Mucosa of stomach (tissue), 1 donor: ENCODE measurements around the gene ACBD4.

ENCODE experiments used
- H3K27me3 ChIP-seq: one replicate; pipeline ENCODE4 v1.7.0; 2013; ENCODE audit warnings: mild to moderate bottlenecking, low read length; ENCODE audit not compliant: control insufficient read depth, insufficient read depth
- H3K36me3 ChIP-seq: one replicate; pipeline ENCODE4 v1.7.0; 2013; ENCODE audit warnings: low read length; ENCODE audit not compliant: control insufficient read depth, insufficient read depth
- H3K4me1 ChIP-seq: one replicate; pipeline ENCODE4 v1.7.0; 2013; ENCODE audit warnings: mild to moderate bottlenecking, low read length; ENCODE audit not compliant: control insufficient read depth, insufficient read depth
- H3K4me3 ChIP-seq: one replicate; pipeline ENCODE4 v1.7.0; 2013; ENCODE audit warnings: low read length
- H3K9ac ChIP-seq: one replicate; pipeline ENCODE4 v1.7.0; 2013; ENCODE audit warnings: mild to moderate bottlenecking, low read length, moderate library complexity
- H3K9me3 ChIP-seq: one replicate; pipeline ENCODE4 v1.7.0; 2013; ENCODE audit warnings: mild to moderate bottlenecking, low read length, moderate library complexity; ENCODE audit not compliant: control insufficient read depth
- donor health status: Pancreatic carcinoma.

The ACBD4 gene

GRCh38 chr17:45125509-45125908 lies 10.0 kb upstream of the ACBD4 start:
- H3K27me3 ChIP-seq = no peaks in the 10 kb centered on the region
- H3K36me3 ChIP-seq = no peaks in the 10 kb centered on the region
- H3K9me3 ChIP-seq = no peaks in the 10 kb centered on the region
- no peak overlapping the region for H3K9ac ChIP-seq
- peaks cover 82% of the 10 kb centered on the region for H3K4me1 ChIP-seq
- no peak overlapping the region for H3K4me3 ChIP-seq

DNA sequence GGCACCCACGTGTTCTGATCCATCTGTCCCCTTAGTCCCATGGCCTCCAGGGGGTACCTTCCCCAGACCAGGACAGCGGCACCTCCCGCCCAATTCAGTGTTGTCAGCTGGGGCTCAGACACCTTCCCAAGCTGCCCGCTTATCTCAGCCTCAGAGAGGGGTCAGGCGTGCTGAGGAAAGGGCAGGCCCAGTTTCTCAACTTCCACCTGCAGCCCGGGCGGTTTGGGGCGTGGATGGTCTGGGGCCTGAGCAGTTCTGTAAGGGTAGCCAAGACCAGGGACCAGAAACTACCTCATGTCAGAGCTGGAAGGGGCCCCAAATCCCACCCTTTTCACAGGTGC lies 8.3 kb upstream of the ACBD4 start:
- H3K4me1 ChIP-seq = peaks cover 87% of the 10 kb centered on the region
- H3K9ac ChIP-seq = peak overlapping the region; percentile 38
- no peaks in the 10 kb centered on the region for H3K9me3 ChIP-seq
- no peak overlapping the region for H3K4me3 ChIP-seq
- H3K27me3 ChIP-seq = no peaks in the 10 kb centered on the region
- no peaks in the 10 kb centered on the region for H3K36me3 ChIP-seq

GRCh38 chr17:45127548-45128300 lies 7.8 kb upstream of the ACBD4 start:
- H3K27me3 ChIP-seq = no peaks in the 10 kb centered on the region
- H3K4me1 ChIP-seq = peaks cover 82% of the 10 kb centered on the region
- no peaks in the 10 kb centered on the region for H3K9me3 ChIP-seq
- H3K4me3 ChIP-seq = peak overlapping the region; percentile 9
- H3K9ac ChIP-seq = peak overlapping the region; percentile 67
- no peaks in the 10 kb centered on the region for H3K36me3 ChIP-seq

GRCh38 chr17:45128331-45128730 lies 7.2 kb upstream of the ACBD4 start:
- no peaks in the 10 kb centered on the region for H3K36me3 ChIP-seq
- peak overlapping the region; percentile 67 for H3K9ac ChIP-seq
- no peaks in the 10 kb centered on the region for H3K9me3 ChIP-seq
- peaks cover 76% of the 10 kb centered on the region for H3K4me1 ChIP-seq
- peak overlapping the region; percentile 9 for H3K4me3 ChIP-seq
- H3K27me3 ChIP-seq = no peaks in the 10 kb centered on the region

- peaks cover 69% of the 10 kb centered on the region for H3K4me1 ChIP-seq
- H3K36me3 ChIP-seq = no peaks in the 10 kb centered on the region
- no peaks in the 10 kb centered on the region for H3K9me3 ChIP-seq
- H3K9ac ChIP-seq = peak overlapping the region; percentile 38
- H3K27me3 ChIP-seq = no peaks in the 10 kb centered on the region
- no peak overlapping the region for H3K4me3 ChIP-seq
Measured at GRCh38 chr17:45128989-45129388, 6.5 kb upstream of the ACBD4 start.

DNA sequence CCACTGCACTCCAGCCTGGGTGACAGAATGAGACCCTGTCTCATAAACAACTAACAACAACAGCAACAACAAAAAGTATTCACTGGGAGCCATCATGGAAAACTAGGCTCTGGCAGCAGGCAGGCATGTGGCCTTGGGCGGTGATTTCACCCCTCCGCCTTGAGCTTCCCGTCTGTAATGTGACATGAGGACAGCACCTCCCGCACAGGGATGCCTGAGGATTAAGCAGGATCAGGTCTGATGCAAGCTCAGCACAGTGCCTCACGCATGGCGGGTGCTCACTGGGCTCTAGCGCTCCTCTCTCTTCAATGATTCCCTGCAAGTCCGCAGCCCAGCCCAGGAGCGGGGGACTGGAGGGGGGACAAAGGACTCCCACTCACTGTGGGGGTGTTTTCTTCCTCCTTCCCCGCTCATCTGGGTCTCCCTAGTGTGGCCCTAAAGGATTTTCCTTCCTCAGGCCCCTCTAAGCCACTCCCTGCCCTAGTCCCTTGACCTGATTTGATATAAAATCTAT lies 6.0 kb upstream of the ACBD4 start:
- no peaks in the 10 kb centered on the region for H3K27me3 ChIP-seq
- H3K4me3 ChIP-seq = no peak overlapping the region
- no peaks in the 10 kb centered on the region for H3K36me3 ChIP-seq
- H3K9me3 ChIP-seq = no peaks in the 10 kb centered on the region
- H3K4me1 ChIP-seq = peaks cover 64% of the 10 kb centered on the region
- H3K9ac ChIP-seq = peak overlapping the region; percentile 38

DNA sequence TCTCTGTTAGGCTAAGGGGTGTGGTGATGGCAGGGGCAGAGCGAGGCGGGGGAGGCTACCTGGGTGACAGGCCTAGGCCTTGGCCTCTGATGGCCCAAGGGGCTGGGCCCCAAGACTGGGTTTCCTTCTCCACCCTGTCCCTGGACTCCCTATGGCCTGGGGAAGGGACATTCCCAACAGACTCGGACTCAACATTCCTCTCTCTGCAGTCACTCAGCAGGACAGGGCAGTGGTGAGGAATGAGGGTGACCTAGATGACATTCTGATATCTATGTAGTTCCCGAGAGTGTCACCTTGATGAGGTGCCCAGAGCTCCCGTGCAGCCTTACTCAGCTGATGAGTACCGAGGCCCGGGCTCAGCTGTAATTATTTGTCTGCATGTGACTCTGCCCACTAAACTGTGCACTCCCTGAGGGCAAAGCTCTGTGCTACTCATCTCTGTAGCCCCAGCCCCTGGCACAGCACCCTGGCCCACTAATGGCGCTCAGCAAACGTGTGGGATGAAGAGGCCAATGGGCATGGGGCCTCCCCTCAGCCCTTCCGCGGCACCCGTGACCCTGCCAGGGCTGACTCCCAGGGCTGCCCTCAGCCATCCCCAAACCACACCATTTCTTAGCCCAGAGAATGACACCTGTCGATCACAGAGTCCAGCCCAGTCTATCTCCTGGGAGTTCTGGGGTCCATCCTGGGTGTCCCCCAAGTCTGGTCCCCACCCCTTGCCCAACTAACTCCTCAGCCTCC lies 5.4 kb upstream of the ACBD4 start:
- Histone ChIP-seq H3K9me3 (no peaks in the 10 kb centered on the region), H3K4me1 (peaks cover 58% of the 10 kb centered on the region), H3K4me3 (no peak overlapping the region), H3K36me3 (no peaks in the 10 kb centered on the region), H3K9ac (peak overlapping the region; percentile 22), H3K27me3 (no peaks in the 10 kb centered on the region)

GRCh38 chr17:45130681-45131615 lies 4.5 kb upstream of the ACBD4 start:
- Histone ChIP-seq H3K4me1 (peaks cover 55% of the 10 kb centered on the region), H3K27me3 (no peaks in the 10 kb centered on the region), H3K9ac (peak overlapping the region; percentile 79), H3K9me3 (no peaks in the 10 kb centered on the region), H3K36me3 (no peaks in the 10 kb centered on the region), H3K4me3 (peak overlapping the region; percentile 75)

DNA sequence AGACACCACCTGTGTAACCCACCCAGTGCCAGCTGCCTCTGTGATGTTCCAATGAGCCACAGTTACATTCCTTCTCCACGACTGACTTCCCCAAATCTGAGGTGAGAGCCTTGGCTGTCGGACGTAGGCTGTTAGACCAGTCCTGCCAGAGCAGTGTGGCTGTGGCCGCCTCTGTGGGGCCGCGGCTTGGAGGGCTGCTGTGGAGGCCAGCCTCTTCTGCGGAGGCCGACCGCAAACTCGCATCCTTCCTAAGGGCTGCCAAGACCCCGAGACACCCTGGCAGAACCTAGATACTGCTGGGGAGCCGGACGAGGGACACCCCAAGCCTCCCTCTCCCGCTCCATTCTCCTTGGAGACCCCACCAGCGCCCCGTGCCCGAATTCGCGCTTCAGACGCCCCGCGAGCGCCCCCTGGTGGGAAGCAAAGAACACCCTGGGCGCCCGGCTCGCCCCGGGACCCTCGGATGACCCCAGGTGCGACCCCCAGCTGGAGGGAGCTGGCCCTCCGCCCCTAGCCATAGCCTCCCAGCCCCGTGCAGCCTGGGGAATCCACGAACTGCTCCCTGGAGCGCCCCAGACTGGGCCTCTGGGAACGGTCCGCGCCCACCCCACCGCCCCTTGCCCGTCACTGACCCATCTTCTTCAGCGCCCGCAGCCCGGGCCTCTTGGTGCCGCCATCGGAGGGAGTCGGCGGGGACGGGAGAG lies 3.7 kb upstream of the ACBD4 start:
- Histone ChIP-seq H3K4me1 (peaks cover 60% of the 10 kb centered on the region), H3K36me3 (no peaks in the 10 kb centered on the region), H3K9me3 (no peaks in the 10 kb centered on the region), H3K27me3 (no peaks in the 10 kb centered on the region), H3K4me3 (peak overlapping the region; percentile 75), H3K9ac (peak overlapping the region; percentile 79)

- Histone ChIP-seq H3K4me1 (peaks cover 59% of the 10 kb centered on the region), H3K9ac (peak within 1 kb of the TSS; percentile 79), H3K27me3 (no peaks in the 10 kb centered on the region)
Measured at GRCh38 chr17:45132320-45132571, 3.2 kb upstream of the ACBD4 start, which contains the start of gene PLCD3. TSS of gene PLCD3 (minus strand) at chr17:45132515. CDS start at chr17:45132410, 105 bp downstream.

GRCh38 chr17:45132572-45133463 lies 2.7 kb upstream of the ACBD4 start:
- Histone ChIP-seq H3K36me3 (no peaks in the 10 kb centered on the region), H3K4me3 (peak overlapping the region; percentile 69), H3K9ac (peak overlapping the region; percentile 72), H3K27me3 (no peaks in the 10 kb centered on the region), H3K9me3 (no peaks in the 10 kb centered on the region), H3K4me1 (peaks cover 55% of the 10 kb centered on the region)

More at GRCh38 chr17:45132320-45132571, 3.2 kb upstream of the ACBD4 start, which contains the start of gene PLCD3:
- Histone ChIP-seq H3K4me3 (peak within 1 kb of the TSS; percentile 75), H3K9me3 (no peaks in the 10 kb centered on the region), H3K36me3 (no peaks in the 10 kb centered on the region)
